HFF-Myc (cell line): ENCODE measurements around the gene RFX8.

Experiments used
- DNase-seq: peaks from one replicate; pipeline ENCODE4 v3.0.0-alpha.2; 2011; ENCODE audit warnings: low read depth; ENCODE audit errors: extremely low read depth
- H3K4me3 ChIP-seq: replicated peaks from 2 replicates; pipeline ENCODE4 v1.5.1; 2011; ENCODE audit warnings: low read depth, mild to moderate bottlenecking, control low read depth, low read length
- CTCF ChIP-seq: IDR thresholded peaks from 2 replicates; pipeline ENCODE4 v1.5.1; 2012; ENCODE audit warnings: mild to moderate bottlenecking, low read depth, low read length, control low read depth; ENCODE audit errors: missing control alignments

The RFX8 gene

GRCh38 chr2:101402630-101403029 lies 72.3 kb downstream of the RFX8 start:
- H3K4me3 ChIP-seq = no peak overlapping the region
- TF ChIP-seq CTCF = no peak
- no peak for DNase-seq

GRCh38 chr2:101401906-101402305 lies 73.0 kb downstream of the RFX8 start:
- H3K4me3 ChIP-seq = no peak overlapping the region
- TF ChIP-seq CTCF = no peak
- no peak for DNase-seq

GRCh38 chr2:101401326-101401665 lies 73.6 kb downstream of the RFX8 start:
- no peak for DNase-seq
- no peak for TF ChIP-seq CTCF
- no peak overlapping the region for H3K4me3 ChIP-seq

GRCh38 chr2:101400506-101401325 lies 74.2 kb downstream of the RFX8 start:
- no peak for TF ChIP-seq CTCF
- no peak for DNase-seq
- H3K4me3 ChIP-seq = no peak overlapping the region

GRCh38 chr2:101400048-101400447 lies 74.9 kb downstream of the RFX8 start:
- no peak for TF ChIP-seq CTCF
- no peak for DNase-seq
- H3K4me3 ChIP-seq = no peak overlapping the region

GRCh38 chr2:101399021-101399799 lies 75.7 kb downstream of the RFX8 start:
- DNase-seq = no peak
- no peak for TF ChIP-seq CTCF
- H3K4me3 ChIP-seq = no peak overlapping the region
